Inflammatory macrophage treated with lipopolysaccharide for 4 hours (primary cell): ENCODE measurements around the gene KDELR1.

Source experiments
- DNase-seq: peaks from one replicate; pipeline ENCODE4 v3.0.0-alpha.2; 2020

The KDELR1 gene

GRCh38 chr19:48370955-48371354, 20.4 kb downstream of the KDELR1 start:
- DNase-seq: no peak

DNA sequence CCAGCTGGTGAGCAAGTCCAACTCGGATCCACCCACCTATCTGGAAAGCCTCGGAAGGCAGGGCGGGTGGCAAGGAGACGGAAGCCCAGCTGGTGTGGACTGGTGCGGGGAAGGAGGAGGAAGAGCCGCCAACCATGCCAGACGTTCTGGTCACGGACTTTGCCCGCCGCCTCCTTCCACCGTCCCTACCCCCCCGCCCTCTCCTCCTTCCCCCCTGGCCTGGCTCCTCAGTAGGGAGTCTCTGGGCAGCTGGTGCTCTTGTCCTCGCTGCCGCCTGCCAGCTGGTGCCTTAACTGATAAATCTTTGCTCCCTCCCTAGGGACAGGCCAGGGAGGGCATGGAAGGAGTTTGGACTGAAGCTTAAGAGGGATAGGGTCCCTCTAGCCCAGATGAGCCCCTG, 22.4 kb downstream of the KDELR1 start:
- DNase-seq: no peak

GRCh38 chr19:48367855-48368254, 23.5 kb downstream of the KDELR1 start:
- no peak for DNase-seq

- no peak for DNase-seq
Observed at GRCh38 chr19:48365602-48366001, 25.7 kb downstream of the KDELR1 start.

- no peak for DNase-seq
Observed at GRCh38 chr19:48364598-48365348, 26.6 kb downstream of the KDELR1 start.

DNA sequence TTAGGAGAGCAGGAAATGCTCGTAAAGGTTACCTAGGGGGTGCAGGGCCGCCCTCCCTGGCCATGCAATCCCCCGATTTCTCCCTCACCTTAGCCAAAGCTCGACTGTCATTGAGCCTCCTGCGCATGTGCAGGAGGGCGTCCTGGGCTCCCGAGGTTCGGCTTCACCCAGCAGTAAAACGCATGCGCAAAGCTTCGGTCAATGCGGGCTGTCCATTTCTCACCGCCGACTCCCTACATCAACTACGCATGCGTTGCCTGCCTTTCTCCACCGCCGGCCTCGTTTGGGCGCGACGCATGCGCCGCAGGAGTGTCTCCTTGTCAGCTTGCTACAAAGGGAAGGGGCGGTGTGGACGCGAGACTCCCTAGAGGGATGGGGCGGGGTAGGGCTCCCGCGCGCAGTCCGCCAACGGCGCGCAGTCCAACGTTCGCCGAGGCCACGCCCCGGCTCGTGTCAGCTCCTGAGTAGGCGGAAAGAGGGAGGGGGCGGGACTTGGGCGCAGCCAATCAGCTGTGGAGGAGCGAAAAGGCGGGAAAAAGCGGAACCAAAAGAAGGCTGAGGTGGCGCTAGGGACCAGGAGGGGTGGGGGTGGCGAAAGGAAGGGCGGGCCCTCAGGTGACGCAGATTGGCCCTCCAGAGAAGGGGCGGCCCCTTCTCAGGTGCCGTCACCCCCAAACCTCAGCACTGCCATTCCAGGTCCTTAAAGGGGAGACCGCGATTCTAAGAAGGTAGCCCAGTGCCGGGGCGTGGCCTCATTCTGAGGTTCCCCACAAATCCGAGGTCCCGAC, 27.3 kb downstream of the KDELR1 start, which contains the start of the genes SYNGR4 and TMEM143:
SYNGR4 (plus strand) TSS at position 558 of the 788 bp plus-strand sequence. CDS start 1,476 bp downstream, outside the sequence.
TMEM143 (minus strand) TSS at position 131 of the 788 bp plus-strand sequence; CDS start at position 111, 20 bp downstream.
- DNase-seq: peak; percentile 99

GRCh38 chr19:48363500-48363809, 27.9 kb downstream of the KDELR1 start:
- no peak for DNase-seq

- DNase-seq: peak; percentile 93
Observed at GRCh38 chr19:48362716-48363499, 28.4 kb downstream of the KDELR1 start.

- DNase-seq: no peak
Observed at GRCh38 chr19:48361912-48362311, 29.4 kb downstream of the KDELR1 start.

- DNase-seq: no peak
Observed at GRCh38 chr19:48359123-48359522, 32.2 kb downstream of the KDELR1 start.

- DNase-seq: no peak
Observed at GRCh38 chr19:48355365-48355954, 35.9 kb downstream of the KDELR1 start.

DNA sequence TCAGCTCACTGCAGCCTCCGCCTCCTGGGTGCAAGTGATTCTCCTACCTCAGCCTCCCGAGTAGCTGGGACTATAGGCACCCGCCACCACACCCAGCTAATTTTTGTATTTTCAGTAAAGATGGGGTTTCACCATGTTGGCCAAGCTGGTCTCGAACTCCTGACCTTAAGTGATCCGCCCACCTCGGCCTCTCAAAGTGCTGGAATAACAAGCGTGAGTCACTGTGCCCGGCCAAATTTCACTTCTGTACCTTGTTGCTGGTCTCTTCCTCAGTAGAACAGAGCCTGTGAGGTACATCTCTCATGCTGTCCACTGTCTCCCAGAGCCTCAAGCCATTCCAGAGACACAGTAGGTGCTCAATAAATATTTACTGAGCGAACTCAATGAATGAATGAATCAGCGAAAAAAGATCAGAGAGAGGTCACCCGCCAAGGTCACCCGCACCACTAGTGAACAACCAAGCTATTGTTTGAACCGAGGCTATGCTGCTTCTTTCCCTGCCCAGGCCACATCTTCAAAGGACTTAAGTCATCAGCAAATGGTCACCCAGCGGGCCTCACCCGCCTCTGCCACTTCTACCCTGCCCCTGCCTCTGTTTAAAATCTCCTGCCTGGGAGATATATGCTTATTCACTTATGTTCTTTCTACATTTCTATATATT, 36.9 kb downstream of the KDELR1 start:
- no peak for DNase-seq

- no peak for DNase-seq
Observed at GRCh38 chr19:48353677-48354076, 37.7 kb downstream of the KDELR1 start.

DNA sequence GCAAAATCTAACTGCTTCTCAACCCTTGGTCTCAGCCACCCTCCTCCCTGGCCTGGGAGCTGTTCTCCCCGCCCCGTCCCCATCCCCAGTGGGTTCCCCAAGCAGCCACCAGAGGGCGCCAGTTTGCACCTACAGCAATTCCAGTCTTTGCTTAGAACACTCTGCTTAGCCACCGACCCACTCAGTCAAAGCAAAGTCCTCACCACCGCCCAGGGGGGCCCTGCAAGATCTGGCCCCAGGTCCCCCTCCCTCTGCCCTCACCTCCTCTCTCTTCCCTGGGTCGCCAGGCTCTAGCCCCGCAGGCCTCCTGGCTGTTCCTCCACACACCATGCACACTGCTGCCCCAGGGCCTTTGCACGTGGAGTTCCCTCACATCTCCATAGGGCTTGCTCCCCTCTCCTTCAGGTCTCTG, 40.0 kb downstream of the KDELR1 start:
- peak; percentile 70 for DNase-seq

- DNase-seq: no peak
Observed at GRCh38 chr19:48350856-48351255, 40.5 kb downstream of the KDELR1 start.

- no peak for DNase-seq
Observed at GRCh38 chr19:48348737-48349136, 42.6 kb downstream of the KDELR1 start.

DNA sequence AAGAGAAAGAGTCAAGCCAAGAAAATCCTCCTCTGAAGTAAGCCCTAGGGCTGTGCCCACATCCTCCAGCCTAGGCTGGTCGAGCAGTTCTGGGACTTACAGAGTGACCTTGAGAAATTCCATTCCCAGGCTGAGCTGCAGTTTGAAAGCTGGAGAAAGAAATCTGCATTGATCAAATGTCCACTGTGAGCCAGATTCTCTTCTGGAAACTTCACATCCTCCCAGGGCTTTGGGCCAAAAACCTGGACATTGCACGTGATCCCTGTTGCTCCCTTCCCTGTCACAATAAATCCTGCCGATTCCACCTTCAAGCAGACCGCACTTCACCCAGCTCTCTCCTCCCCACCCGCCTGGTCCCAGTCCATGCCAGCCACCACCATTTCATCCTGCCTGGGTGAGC, 43.3 kb downstream of the KDELR1 start:
- no peak for DNase-seq

DNA sequence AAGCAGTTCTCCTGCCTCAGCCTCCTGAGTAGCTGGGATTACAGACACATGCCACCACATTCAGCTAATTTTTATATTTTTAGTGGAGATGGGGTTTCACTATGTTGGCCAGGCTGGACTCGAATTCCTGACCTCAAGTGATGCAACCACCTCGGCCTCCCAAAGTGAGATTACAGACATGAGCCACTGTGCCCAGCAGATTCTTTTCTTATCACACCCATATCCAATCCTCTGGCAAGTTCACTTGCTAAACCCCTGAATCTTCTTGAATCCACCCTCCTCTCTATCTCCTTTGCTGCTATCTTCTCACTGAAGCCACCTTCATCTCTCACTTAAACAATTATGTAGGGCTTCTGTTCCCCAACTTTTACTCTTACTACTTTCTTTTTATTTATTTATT, 45.2 kb downstream of the KDELR1 start:
- DNase-seq: no peak

- no peak for DNase-seq
Observed at GRCh38 chr19:48344892-48345291, 46.5 kb downstream of the KDELR1 start.

GRCh38 chr19:48342841-48343540, 48.4 kb downstream of the KDELR1 start:
- no peak for DNase-seq

GRCh38 chr19:48342414-48342738, 49.0 kb downstream of the KDELR1 start:
- no peak for DNase-seq
